ENCODE data around the gene RPL36AL.
"Not testable (repeated sequence)": the region's sequence is repeated elsewhere in the genome, so short reads cannot be mapped to it uniquely, and the experiment has no call there.

GRCh38 chr14:49657500-49657899 is 37.1 kb upstream of the RPL36AL start:
- TF ChIP-seq POLR2AphosphoS5, CTCF, EP300, POLR2A (IDR thresholded peaks at IDR 0.05): not testable (repeated sequence)

Measured in upper lobe of left lung (tissue), 4 donors.